K562 (cell line): ENCODE measurements around the gene CYB561A3. TPM values are rescaled to one million over a fixed set of nuclear protein-coding genes. Genes with fewer than 3 reads are reported as not detected.

Source experiments
- CAMTA2 ChIP-seq: fragments of 250-450 bp; sonication (Bioruptor Pico); conservative IDR thresholded peaks from 2 replicates; pipeline ENCODE4 v1.5.1; 2022
- CEBPB ChIP-seq: fragments of 450-650 bp; IDR thresholded peaks from 2 replicates; pipeline ENCODE4 v1.6.1; 2016; ENCODE audit warnings: missing genetic modification characterization, missing compliant biosample characterization
- DMBX1 ChIP-seq: fragments of 250-450 bp; sonication (Bioruptor Pico); IDR thresholded peaks from 2 replicates; pipeline ENCODE4 v1.8.0; 2022; ENCODE audit warnings: inconsistent platforms, mild to moderate bottlenecking, moderate library complexity, borderline replicate concordance
- HNRNPK ChIP-seq: fragments of 200-400 bp; formaldehyde crosslinking; IDR thresholded peaks from one replicate; pipeline ENCODE4 v1.6.1; 2018; ENCODE audit warnings: mild to moderate bottlenecking, low read depth, low read length; ENCODE audit not compliant: poor library complexity, severe bottlenecking
- IFI16 ChIP-seq: fragments of 250-450 bp; sonication (Bioruptor Pico); IDR thresholded peaks from 2 replicates; pipeline ENCODE4 v2.1.2; 2022; ENCODE audit warnings: mild to moderate bottlenecking, inconsistent platforms
- JUND ChIP-seq, 2 experiments: IDR thresholded peaks; 2 replicates in 1 of 2; 3 replicates in 1 of 2; pipeline ENCODE4 v1.6.1; 2011; ENCODE audit warnings: borderline replicate concordance in 2 of 2, low read depth in 2 of 2, low read length in 2 of 2, improper control_type of control experiment in 1 of 2, missing biosample characterization in 1 of 2, missing genetic modification characterization in 1 of 2, missing genetic modification reagents in 1 of 2
- NCOA1 ChIP-seq: fragments of 450-650 bp; IDR thresholded peaks from 2 replicates; pipeline ENCODE4 v1.6.1; 2016; ENCODE audit warnings: low read depth
- PML ChIP-seq: IDR thresholded peaks from 2 replicates; pipeline ENCODE4 v1.6.1; 2012; ENCODE audit warnings: low read length, inconsistent platforms
- POLR2AphosphoS5 ChIP-seq: IDR thresholded peaks from 2 replicates; pipeline ENCODE4 v1.6.1; 2011; ENCODE audit warnings: mild to moderate bottlenecking, low read depth, low read length, moderate library complexity; ENCODE audit not compliant: control insufficient read depth, insufficient read depth
- RBBP5 ChIP-seq: fragments of 200-600 bp; sonication (generic); IDR thresholded peaks from 2 replicates; pipeline ENCODE4 v1.6.1; 2012; ENCODE audit warnings: borderline replicate concordance, mild to moderate bottlenecking, low read length, control low read depth, inconsistent platforms; ENCODE audit not compliant: insufficient read depth, poor library complexity, severe bottlenecking
- RBM25 ChIP-seq: fragments of 200-400 bp; formaldehyde crosslinking; IDR thresholded peaks from 2 replicates; pipeline ENCODE4 v1.6.1; 2018; ENCODE audit warnings: low read length, low read depth, moderate library complexity; ENCODE audit not compliant: severe bottlenecking
- SOX6 ChIP-seq: fragments of 450-650 bp; IDR thresholded peaks from 2 replicates; pipeline ENCODE4 v1.6.1; 2014; ENCODE audit warnings: mild to moderate bottlenecking
- TAF15 ChIP-seq: fragments of 200-400 bp; formaldehyde crosslinking; IDR thresholded peaks from 2 replicates; pipeline ENCODE4 v1.6.1; 2017; ENCODE audit warnings: mild to moderate bottlenecking, low read depth, low read length, moderate library complexity
- TEAD4 ChIP-seq, 2 experiments: sonication (generic) in 1 of 2; formaldehyde crosslinking in 1 of 2; IDR thresholded peaks; 2 replicates each; pipeline versions ENCODE4 v1.6.1 to v1.8.0; 2012 to 2022; ENCODE audit warnings: borderline replicate concordance in 1 of 2, inconsistent platforms in 1 of 2, low read length in 1 of 2, mild to moderate bottlenecking in 1 of 2, missing genetic modification reagents in 1 of 2
- ZBED1 ChIP-seq: IDR thresholded peaks from 2 replicates; pipeline ENCODE4 v1.6.1; 2014
- ZNF583 ChIP-seq: fragments of 250-450 bp; sonication (Bioruptor Pico); IDR thresholded peaks from 2 replicates; pipeline ENCODE4 v1.4.0; 2020
- ZNF79 ChIP-seq: fragments of 250-450 bp; sonication (Bioruptor Pico); IDR thresholded peaks from 2 replicates; pipeline ENCODE4 v1.4.0; 2020; ENCODE audit warnings: low read depth, mild to moderate bottlenecking, moderate library complexity
- ZZZ3 ChIP-seq: fragments of 450-650 bp; IDR thresholded peaks from 2 replicates; pipeline ENCODE4 v1.6.1; 2016; ENCODE audit warnings: antibody characterized with exemption, mild to moderate bottlenecking, moderate library complexity
- polyA plus RNA-seq, 8 experiments: library from polyadenylated mRNA; depleted of rRNA in 4 of 8; stranded (reverse) in 5 of 8; unstranded in 3 of 8; fragments of >200 nt; fragmentation: Nextera tagmentation in 2 of 8; fragmentation: Illumina TruSeq in 1 of 8; extraction: Ambion mirVana in 2 of 8; extraction: Trizol in 1 of 8; gene quantifications; 2 replicates each; pipeline versions ENCODE4 v1.2.1 to v1.2.3, GENCODE V29; 2011 to 2014; ENCODE audit warnings: inconsistent platforms in 1 of 8, missing spikeins in 1 of 8
- total RNA-seq, 7 experiments: library from RNA; depleted of rRNA in 6 of 7; stranded (reverse); fragments of >200 nt in 6 of 7; fragmentation: Illumina TruSeq in 2 of 7; extraction: Trizol in 2 of 7; gene quantifications; 2 replicates each; pipeline versions ENCODE4 v1.2.1 to v1.2.3, GENCODE V29; 2011 to 2021; ENCODE audit warnings: low replicate concordance in 1 of 7
- TF ChIP-seq, protein P1 (sequence below), 2 experiments: fragments of 450-650 bp in 1 of 2; sonication (generic) in 1 of 2; formaldehyde crosslinking in 1 of 2; IDR thresholded peaks; 2 replicates each; pipeline versions ENCODE4 v1.7.1 to v1.9.0; 2016 to 2022; ENCODE audit warnings: inconsistent platforms in 1 of 2, mild to moderate bottlenecking in 1 of 2, missing genetic modification reagents in 1 of 2

CYB561A3 gene
- total and polyA plus RNA-seq, 9 of the 15 experiments (the other 6 are each of a cell fraction or from before 2014, with no cell fraction given), result 29.2 to 78.9 (median 37.9) TPM

DNA sequence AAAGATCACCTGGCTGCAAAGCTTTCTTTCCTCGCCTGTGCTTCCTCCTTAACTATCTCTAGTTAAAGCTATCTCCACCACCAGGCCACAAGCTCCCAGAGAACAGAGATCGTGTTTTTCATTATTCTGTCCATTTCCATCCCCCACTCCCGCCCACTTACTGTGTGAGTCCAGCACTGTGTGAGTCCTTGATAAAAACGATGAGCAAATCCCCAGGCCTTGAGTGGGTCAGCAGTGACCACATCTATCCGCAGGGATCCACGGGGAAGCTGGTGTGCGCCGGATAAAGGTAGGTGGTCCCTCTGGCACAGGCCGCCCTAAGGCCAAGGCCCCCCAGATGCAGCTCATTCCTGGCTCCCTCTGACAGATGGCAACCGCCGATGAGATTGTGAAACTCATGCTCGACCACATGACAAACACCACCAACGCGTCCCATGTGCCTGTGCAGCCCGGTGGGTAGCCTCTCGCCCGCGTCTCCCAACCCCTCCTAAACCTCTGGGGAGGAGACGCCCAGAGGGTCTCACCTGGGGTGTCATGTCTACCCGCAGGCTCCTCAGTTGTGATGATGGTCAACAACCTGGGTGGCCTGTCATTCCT, 19.4 kb downstream of the CYB561A3 start (continued):
- TF ChIP-seq, protein P1, sequence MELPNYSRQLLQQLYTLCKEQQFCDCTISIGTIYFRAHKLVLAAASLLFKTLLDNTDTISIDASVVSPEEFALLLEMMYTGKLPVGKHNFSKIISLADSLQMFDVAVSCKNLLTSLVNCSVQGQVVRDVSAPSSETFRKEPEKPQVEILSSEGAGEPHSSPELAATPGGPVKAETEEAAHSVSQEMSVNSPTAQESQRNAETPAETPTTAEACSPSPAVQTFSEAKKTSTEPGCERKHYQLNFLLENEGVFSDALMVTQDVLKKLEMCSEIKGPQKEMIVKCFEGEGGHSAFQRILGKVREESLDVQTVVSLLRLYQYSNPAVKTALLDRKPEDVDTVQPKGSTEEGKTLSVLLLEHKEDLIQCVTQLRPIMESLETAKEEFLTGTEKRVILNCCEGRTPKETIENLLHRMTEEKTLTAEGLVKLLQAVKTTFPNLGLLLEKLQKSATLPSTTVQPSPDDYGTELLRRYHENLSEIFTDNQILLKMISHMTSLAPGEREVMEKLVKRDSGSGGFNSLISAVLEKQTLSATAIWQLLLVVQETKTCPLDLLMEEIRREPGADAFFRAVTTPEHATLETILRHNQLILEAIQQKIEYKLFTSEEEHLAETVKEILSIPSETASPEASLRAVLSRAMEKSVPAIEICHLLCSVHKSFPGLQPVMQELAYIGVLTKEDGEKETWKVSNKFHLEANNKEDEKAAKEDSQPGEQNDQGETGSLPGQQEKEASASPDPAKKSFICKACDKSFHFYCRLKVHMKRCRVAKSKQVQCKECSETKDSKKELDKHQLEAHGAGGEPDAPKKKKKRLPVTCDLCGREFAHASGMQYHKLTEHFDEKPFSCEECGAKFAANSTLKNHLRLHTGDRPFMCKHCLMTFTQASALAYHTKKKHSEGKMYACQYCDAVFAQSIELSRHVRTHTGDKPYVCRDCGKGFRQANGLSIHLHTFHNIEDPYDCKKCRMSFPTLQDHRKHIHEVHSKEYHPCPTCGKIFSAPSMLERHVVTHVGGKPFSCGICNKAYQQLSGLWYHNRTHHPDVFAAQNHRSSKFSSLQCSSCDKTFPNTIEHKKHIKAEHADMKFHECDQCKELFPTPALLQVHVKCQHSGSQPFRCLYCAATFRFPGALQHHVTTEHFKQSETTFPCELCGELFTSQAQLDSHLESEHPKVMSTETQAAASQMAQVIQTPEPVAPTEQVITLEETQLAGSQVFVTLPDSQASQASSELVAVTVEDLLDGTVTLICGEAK (IDR thresholded peaks at IDR 0.05), result no peak
- TF ChIP-seq, protein P1 (CRISPR knock-in tag; IDR thresholded peaks at IDR 0.05), result no peak
- TF ChIP-seq NCOA1 (peak; percentile 71; the same call in 1 of the 2 replicates), TAF15 (no peak), RBBP5 (no peak), CAMTA2 (CRISPR knock-in tag) (no peak), IFI16 (CRISPR knock-in tag) (no peak), RBM25 (no peak), DMBX1 (CRISPR knock-in tag) (peak; percentile 84; the same call in 1 of the 2 replicates), TEAD4 (IDR thresholded peaks at IDR 0.05; ENCODE audit: low read length) (peak; percentile 95), TEAD4 (CRISPR knock-in tag; IDR thresholded peaks at IDR 0.05; ENCODE audit: borderline replicate concordance) (no peak), PML (peak; percentile 92), ZNF79 (CRISPR knock-in tag) (no peak), CEBPB (peak; percentile 92), SOX6 (peak; percentile 73; the same call in 1 of the 2 replicates), ZBED1 (peak; percentile 82; the same call in 1 of the 2 replicates), HNRNPK (no peak), ZZZ3 (no peak), ZNF583 (0 out of 2 replicates have a peak, but pooled peaks have one; percentile 62), JUND (IDR thresholded peaks at IDR 0.05; ENCODE audit: borderline replicate concordance, low read depth, low read length) (peak; percentile 37; the same call in 1 of the 2 replicates), JUND (tag; IDR thresholded peaks at IDR 0.05; ENCODE audit: borderline replicate concordance, low read depth, low read length) (peak; percentile 41; the same call in 1 of the 3 replicates), POLR2AphosphoS5 (peak; percentile 95)
